NCI-H748 (cell line): ENCODE data around the gene SEPTIN3.
"Not testable (repeated sequence)": the region's sequence is repeated elsewhere in the genome, so short reads cannot be mapped to it uniquely, and the experiment has no call there.

Experiments
- DNase-seq: peaks from one replicate; lab custom pipeline; 2025; ENCODE audit not compliant: unreplicated experiment; lab: John Stamatoyannopoulos, UW

SEPTIN3 gene

DNA sequence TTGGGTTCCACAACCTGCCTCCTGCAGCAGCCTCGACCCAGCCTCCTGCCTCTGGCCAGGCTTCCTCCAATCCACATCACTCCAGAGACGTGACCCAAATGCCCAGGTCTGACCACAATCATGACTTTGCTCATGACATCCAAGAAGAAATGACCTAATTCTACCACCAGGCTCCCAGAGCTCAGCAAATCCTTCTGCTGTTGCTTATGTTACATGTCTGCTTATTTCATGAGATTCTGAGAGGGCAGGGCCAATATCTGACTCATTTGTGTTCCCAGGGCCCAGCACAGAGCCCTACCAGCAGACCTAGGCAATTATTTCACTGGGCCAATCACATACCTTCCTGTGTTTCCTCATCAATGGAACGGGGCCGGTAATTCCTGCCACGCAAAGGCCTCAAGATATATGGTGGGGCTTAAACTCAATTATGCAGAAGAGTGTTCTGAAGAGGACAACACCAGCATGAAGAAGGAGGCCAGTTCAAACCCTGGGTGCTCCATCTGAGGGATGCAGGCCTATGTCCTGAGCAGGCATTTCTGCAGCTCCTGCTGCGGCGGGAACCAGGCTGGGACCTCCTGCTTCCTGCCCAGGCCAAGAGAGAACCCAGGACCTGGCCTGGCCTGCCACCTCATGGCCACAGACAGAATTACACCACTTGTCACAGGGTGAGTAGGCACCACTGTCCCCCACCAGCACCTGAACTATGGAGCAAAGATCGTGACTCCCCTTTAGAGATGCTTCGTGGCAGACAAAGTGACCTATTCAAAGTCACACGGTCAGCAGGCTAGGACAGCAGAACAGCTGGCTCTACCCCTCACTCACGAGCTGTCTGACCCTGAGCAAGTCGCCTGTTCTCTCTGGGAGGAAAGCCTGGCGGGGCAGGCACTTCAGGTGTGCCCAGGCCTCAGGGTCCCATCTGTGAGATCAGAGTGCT, 28.1 kb upstream of the SEPTIN3 start:
- DNase-seq = peak; percentile 63

DNA sequence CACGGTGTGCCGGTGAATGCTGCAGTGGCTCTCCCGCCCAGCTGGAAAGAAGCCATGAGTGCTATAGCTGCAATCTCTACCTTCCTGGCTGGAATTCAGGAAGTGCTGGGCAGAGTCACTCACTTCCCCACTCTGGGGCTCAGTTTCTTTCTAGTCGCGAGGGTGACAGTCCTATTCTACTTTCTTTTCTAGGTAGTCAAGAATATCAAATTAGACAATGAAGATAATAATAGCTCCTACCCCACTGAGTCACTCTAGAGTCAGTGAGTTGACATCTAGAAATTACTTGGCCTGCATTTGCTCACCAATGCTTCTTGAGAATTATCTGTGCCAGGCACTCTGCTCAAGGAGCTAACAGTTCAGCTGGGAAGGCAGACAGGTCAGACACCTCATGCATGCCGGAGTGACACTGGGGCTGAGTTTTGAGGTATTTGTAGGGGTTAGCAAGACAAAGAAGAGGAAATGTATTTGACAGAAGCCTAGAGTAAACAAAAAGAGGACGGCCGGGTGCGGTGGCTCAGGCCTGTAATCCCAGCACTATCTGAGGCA, 25.5 kb upstream of the SEPTIN3 start:
- no peak for DNase-seq

- DNase-seq = peak; percentile 98
These were observed 22.4 kb upstream of the SEPTIN3 start, which contains the start of gene CENPM for GRCh38 chr22:41946629-41947423. Gene CENPM (minus strand): TSS chr22:41947152. CDS start chr22:41947076, 76 bp downstream.

DNA sequence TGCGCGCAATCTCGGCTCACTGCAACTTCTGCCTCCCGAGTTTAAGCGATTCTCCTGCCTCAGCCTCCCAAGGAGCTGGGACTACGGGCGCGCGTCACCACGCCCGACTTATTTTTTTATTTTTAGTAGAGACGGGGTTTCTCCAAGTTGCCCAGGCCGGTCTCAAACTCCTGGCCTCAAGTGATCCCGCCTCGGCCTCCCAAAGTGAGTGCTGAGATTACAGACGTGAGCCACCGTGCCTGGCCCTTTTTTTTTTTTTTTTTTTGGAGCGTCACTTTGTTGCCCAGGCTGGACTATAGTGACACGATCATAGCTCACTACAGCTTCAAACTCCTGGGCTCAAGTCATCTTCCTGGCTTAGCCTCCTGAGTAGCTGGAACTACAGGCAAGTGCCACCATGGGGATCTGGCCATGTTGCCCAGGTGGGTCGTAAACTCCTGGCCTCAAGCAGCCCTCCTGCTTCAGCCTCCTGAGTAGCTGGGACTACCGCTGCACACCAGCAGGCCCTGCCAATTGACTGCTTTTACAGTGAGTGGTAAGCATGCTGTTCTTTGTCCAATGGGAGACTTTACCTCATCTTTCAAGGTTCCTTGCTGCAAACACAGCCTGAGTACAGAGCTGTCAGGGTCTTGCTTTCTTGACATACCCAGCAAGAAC, 21.7 kb upstream of the SEPTIN3 start:
- no peak for DNase-seq

DNA sequence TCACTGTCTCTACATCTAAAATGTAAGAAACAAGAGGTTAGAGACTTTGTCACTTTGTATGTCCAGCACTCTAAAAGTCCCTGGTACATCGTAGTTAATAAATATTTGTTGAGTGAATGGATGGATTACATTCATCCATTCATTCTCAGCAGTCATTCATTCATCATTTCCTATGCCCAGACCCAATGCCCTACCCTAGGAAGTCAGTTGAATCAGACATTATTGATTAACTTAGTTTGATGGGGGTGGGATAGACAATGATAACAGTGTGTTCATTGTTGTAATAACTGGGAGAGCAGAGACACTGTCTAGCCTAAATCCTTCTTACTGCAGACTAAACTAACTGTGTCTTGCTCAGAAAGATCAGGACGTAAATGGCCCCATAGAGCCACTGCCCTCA, 21.1 kb upstream of the SEPTIN3 start:
- DNase-seq = no peak

DNA sequence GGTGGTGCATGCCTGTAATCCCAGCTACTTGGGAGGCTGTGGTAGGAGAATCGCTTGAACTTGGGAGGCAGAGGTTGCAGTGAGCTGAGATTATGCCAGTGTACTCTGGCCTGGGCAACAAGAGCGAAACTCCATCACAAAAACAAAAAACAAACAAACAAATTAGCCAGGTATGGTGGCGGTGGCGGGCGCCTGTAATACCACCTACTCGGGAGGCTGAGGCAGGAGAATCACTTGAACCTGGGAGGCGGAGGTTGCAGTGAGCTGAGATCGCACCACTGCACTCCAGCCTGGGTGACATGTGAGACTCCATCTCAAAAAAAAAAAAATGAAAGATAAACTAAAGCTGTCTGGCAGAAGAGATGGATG, 20.3 kb upstream of the SEPTIN3 start:
- not testable (repeated sequence) for DNase-seq

- DNase-seq = no peak
These were observed 19.8 kb upstream of the SEPTIN3 start for GRCh38 chr22:41949297-41949965.

GRCh38 chr22:41951898-41952474, 17.3 kb upstream of the SEPTIN3 start, which contains the start of gene SMIM45:
Gene SMIM45 (plus strand): TSS chr22:41952150.
- peak; percentile 47 for DNase-seq

DNA sequence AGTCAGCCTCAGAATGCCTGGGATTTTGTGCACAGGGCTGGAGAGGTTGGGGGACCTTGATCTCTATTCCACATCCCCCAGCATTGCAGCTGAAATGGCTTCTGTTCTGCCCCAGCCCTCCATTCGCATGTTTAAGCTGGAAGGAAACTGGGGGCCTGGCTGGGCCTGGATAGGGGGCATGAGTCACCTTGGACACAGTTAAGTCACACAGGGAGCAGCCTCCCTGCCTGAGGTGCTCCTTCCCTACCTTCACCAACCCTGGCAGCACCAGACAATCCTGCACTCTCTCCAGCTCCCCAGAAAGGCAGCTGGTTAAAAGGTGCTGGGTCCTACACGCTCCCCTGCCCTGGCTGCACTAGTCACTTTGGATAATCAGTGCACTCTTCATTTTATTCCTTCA, 16.5 kb upstream of the SEPTIN3 start:
- DNase-seq = no peak

DNA sequence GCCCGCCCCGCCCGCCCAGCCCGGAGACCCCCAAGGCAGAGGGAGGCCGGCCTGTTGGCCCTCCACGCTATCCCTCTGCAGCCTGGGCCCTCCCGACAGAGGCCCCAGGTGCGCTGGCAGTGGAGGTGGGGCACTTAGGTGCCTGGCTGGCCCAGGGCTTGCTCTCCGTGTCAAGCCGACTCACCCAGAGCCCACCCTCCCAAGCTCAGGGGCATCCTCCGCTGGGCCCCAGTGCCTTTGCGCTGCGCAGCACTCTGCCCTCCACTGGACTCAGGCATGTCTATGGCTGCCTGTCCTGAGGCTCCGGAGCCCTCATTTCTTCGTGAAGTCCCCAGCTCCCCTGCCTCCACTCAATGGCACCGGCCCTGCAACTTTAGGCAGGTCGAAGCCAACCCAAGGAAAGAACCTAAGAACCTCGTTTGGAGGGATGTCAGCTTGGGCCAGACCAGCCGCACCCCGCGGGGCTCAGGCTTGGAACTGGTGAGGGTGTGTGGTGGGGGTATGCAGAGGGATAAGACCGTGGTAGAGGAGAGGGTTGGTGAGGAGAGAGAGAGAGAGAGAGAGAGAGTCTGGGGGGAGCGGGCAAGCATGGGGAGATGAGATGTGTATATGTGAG, 11.2 kb upstream of the SEPTIN3 start:
- DNase-seq = no peak

DNA sequence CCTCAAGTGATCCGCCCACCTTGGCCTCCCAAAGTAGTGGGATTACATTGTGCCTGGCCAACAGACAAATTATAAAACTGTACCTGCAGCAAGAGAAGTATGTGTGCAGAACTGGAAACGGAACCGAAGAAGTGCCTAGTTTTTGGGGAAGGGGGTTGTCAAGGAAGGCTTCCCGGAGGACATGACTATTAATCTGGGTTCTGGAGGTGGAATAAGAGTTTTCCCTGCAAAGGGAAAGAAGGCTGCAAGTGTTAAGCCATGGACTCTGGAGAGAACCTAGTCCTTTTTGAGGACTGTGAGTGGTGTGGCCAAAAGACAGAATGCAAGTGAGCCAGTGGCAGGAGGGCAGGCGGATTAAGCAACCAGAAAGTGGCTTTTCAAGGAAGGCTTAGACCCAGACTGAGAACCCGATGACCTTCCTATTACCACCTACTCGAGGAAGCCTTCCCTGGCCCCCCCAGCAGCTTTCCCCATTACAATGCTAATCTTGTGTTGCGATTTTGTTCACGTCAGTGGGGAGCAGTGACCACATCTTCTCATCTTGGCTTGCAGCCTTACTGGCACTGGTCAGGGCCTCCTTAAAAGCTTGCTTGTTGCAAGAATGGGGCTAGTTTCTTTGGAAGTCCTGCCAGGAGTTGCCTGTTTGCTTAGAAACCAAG, 5.7 kb upstream of the SEPTIN3 start:
- DNase-seq = no peak

- no peak for DNase-seq
These were observed 5.1 kb upstream of the SEPTIN3 start for GRCh38 chr22:41964112-41964491.

GRCh38 chr22:41966225-41966606, 3.0 kb upstream of the SEPTIN3 start:
- DNase-seq = no peak

DNA sequence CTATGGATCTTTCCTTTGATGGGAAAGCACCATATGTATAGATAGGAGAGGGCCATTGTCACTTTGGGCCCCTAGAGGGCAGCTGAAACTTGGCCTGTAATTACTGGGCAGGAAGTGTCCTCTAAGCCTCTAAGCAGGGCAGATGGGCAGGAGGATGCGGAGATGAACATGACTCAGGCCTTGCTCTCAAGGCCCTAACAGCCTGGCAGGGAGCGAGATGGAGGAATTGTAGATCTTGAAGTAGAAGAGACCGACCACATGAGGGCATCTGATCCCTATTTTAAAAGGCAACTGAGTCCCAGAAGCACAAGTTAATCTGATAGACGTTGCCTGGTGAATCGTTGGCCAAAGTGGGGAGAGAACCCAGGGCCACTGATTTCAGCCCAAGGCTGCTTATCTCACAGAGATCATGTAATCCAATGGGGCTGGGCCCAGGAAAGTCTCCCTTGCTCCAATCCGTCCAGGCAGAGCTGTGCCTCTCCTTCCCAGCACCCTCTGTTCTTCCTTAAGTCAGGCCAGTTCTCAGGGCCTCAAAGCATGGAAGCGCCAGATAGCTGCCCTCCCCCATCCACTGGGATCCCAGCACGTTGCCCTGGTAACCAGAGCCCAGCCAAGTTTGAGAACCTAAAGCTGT, 2.5 kb upstream of the SEPTIN3 start:
- DNase-seq = peak; percentile 50

GRCh38 chr22:41968601-41969000, 642 bp upstream of the SEPTIN3 start:
- peak; percentile 90 for DNase-seq

GRCh38 chr22:41970601-41971000, 1.4 kb downstream of the SEPTIN3 start:
- DNase-seq = no peak

DNA sequence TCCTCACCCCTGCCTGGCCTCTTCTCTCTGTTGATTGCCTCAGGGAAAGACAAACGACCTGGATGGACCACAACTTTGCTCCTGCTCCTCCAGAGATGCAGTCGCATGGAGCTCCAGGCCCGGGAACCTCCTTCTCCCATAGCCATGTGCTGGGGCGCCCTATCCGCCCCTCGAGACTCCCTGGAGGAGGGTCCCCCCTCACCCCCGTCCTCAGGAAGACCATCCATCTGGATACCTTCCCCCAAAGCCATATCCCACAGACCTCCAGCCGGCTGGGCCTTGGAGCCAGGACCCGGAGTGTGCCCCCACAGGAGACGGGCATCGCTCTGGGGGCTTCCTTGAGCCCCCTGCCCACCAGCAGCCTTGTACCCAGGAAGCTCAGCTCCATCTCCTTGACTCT, 2.2 kb downstream of the SEPTIN3 start:
- no peak for DNase-seq

GRCh38 chr22:41974691-41975290, 5.5 kb downstream of the SEPTIN3 start:
- DNase-seq = no peak
